ENCODE data around the gene NUDT19.
A peak's percentile ranks its signal among the peaks of the same experiment; 100 is the strongest.
"Not testable (repeated sequence)": the region's sequence is repeated elsewhere in the genome, so short reads cannot be mapped to it uniquely, and the experiment has no call there.

NUDT19 gene

GRCh38 chr19:32691291-32691951, at the start of gene NUDT19:
NUDT19 (plus strand) TSS chr19:32691821; CDS start chr19:32691961, 140 bp downstream.
- DNase-seq: peak; percentile 79

- DNase-seq: no peak
These were observed 48.9 kb upstream of the NUDT19 start for GRCh38 chr19:32642771-32643170.

- no peak for DNase-seq
These were observed 45.1 kb upstream of the NUDT19 start for GRCh38 chr19:32646556-32646955.

GRCh38 chr19:32647361-32647760, 44.3 kb upstream of the NUDT19 start:
- no peak for DNase-seq

GRCh38 chr19:32649751-32650150, 41.9 kb upstream of the NUDT19 start:
- no peak for DNase-seq

- no peak for DNase-seq
These were observed 41.0 kb upstream of the NUDT19 start for GRCh38 chr19:32650671-32651070.

- DNase-seq: no peak
These were observed 39.9 kb upstream of the NUDT19 start for GRCh38 chr19:32651729-32652140.

GRCh38 chr19:32652331-32652730, 39.3 kb upstream of the NUDT19 start:
- DNase-seq: not testable (repeated sequence)

- no peak for DNase-seq
These were observed 38.6 kb upstream of the NUDT19 start for GRCh38 chr19:32652894-32653598.

- DNase-seq: no peak
These were observed 38.1 kb upstream of the NUDT19 start for GRCh38 chr19:32653599-32653915.

- DNase-seq: not testable (repeated sequence)
These were observed 35.2 kb upstream of the NUDT19 start for GRCh38 chr19:32656379-32656778.

GRCh38 chr19:32658075-32658474, 33.5 kb upstream of the NUDT19 start:
- no peak for DNase-seq

GRCh38 chr19:32658527-32658926, 33.1 kb upstream of the NUDT19 start:
- no peak for DNase-seq

GRCh38 chr19:32661318-32661717, 30.3 kb upstream of the NUDT19 start:
- DNase-seq: no peak

GRCh38 chr19:32662186-32662585, 29.4 kb upstream of the NUDT19 start:
- DNase-seq: peak; percentile 74

- DNase-seq: no peak
These were observed 25.5 kb upstream of the NUDT19 start for GRCh38 chr19:32666084-32666483.

- DNase-seq: no peak
These were observed 22.3 kb upstream of the NUDT19 start for GRCh38 chr19:32669310-32669709.

- no peak for DNase-seq
These were observed 19.6 kb upstream of the NUDT19 start for GRCh38 chr19:32671883-32672593.

- DNase-seq: no peak
These were observed 18.8 kb upstream of the NUDT19 start for GRCh38 chr19:32672841-32673240.

- no peak for DNase-seq
These were observed 18.0 kb upstream of the NUDT19 start for GRCh38 chr19:32673573-32673972.

- no peak for DNase-seq
These were observed 17.3 kb upstream of the NUDT19 start for GRCh38 chr19:32674153-32674930.

- peak; percentile 98 for DNase-seq
These were observed 16.5 kb upstream of the NUDT19 start, which contains the start of gene ANKRD27 for GRCh38 chr19:32674931-32675719. ANKRD27 (minus strand) TSS chr19:32675180; CDS start chr19:32659015, 16,165 bp downstream.

All from HCEC 1CT (cell line).